ENCODE results near the gene ACVRL1.

Gene ACVRL1

GRCh38 chr12:51871918-51872688 lies 35.2 kb upstream of the ACVRL1 start:
- TF ChIP-seq CTCF (IDR thresholded peaks at IDR 0.05) = no peak
- peak; percentile 62 for DNase-seq
- H3K9me3 Mint-ChIP-seq = no peaks in the 10 kb centered on the region
- peak overlapping the region; percentile 5 for H3K4me3 Mint-ChIP-seq
- no peaks in the 10 kb centered on the region for H3K36me3 Mint-ChIP-seq (ENCODE audit: low read depth)
- H3K27me3 Mint-ChIP-seq (ENCODE audit: low read depth, poor library complexity) = peaks cover 13% of the 10 kb centered on the region
- no peak overlapping the region for H3K27ac Mint-ChIP-seq
- H3K4me1 Mint-ChIP-seq = peaks cover 76% of the 10 kb centered on the region

- no peak overlapping the region for H3K4me3 Mint-ChIP-seq
- H3K9me3 Mint-ChIP-seq = no peaks in the 10 kb centered on the region
- H3K27ac Mint-ChIP-seq = no peak overlapping the region
- H3K4me1 Mint-ChIP-seq = peaks cover 71% of the 10 kb centered on the region
- peaks cover 12% of the 10 kb centered on the region for H3K27me3 Mint-ChIP-seq (ENCODE audit: low read depth, poor library complexity)
- no peaks in the 10 kb centered on the region for H3K36me3 Mint-ChIP-seq (ENCODE audit: low read depth)
- DNase-seq = no peak
- TF ChIP-seq CTCF (IDR thresholded peaks at IDR 0.05) = no peak
Measured at GRCh38 chr12:51872689-51872981, 34.7 kb upstream of the ACVRL1 start.

GRCh38 chr12:51873251-51873994 lies 33.9 kb upstream of the ACVRL1 start:
- Mint-ChIP-seq H3K4me3 (no peak overlapping the region), H3K4me1 (peaks cover 63% of the 10 kb centered on the region), H3K36me3 (ENCODE audit: low read depth) (no peaks in the 10 kb centered on the region), H3K27me3 (ENCODE audit: low read depth, poor library complexity) (peaks cover 6% of the 10 kb centered on the region), H3K27ac (no peak overlapping the region), H3K9me3 (no peaks in the 10 kb centered on the region)
- TF ChIP-seq CTCF (IDR thresholded peaks at IDR 0.05) = no peak
- DNase-seq = no peak

- H3K36me3 Mint-ChIP-seq (ENCODE audit: low read depth) = no peaks in the 10 kb centered on the region
- H3K4me3 Mint-ChIP-seq = no peak overlapping the region
- peaks cover 4% of the 10 kb centered on the region for H3K27me3 Mint-ChIP-seq (ENCODE audit: low read depth, poor library complexity)
- H3K4me1 Mint-ChIP-seq = peaks cover 57% of the 10 kb centered on the region
- no peaks in the 10 kb centered on the region for H3K9me3 Mint-ChIP-seq
- H3K27ac Mint-ChIP-seq = no peak overlapping the region
- no peak for DNase-seq
- no peak for TF ChIP-seq CTCF (IDR thresholded peaks at IDR 0.05)
Measured at GRCh38 chr12:51874000-51874399, 33.3 kb upstream of the ACVRL1 start.

GRCh38 chr12:51874486-51874885 lies 32.8 kb upstream of the ACVRL1 start:
- Mint-ChIP-seq H3K4me1 (peaks cover 55% of the 10 kb centered on the region), H3K9me3 (no peaks in the 10 kb centered on the region), H3K4me3 (no peak overlapping the region), H3K27me3 (ENCODE audit: low read depth, poor library complexity) (peaks cover 5% of the 10 kb centered on the region), H3K36me3 (ENCODE audit: low read depth) (no peaks in the 10 kb centered on the region), H3K27ac (no peak overlapping the region)
- no peak for DNase-seq
- no peak for TF ChIP-seq CTCF (IDR thresholded peaks at IDR 0.05)

- H3K27ac Mint-ChIP-seq = no peak overlapping the region
- no peak for TF ChIP-seq CTCF (IDR thresholded peaks at IDR 0.05)
Measured at GRCh38 chr12:51879102-51879501, 28.2 kb upstream of the ACVRL1 start.

More at GRCh38 chr12:51879102-51879501, 28.2 kb upstream of the ACVRL1 start:
- Mint-ChIP-seq H3K4me3 (no peak overlapping the region), H3K9me3 (no peaks in the 10 kb centered on the region), H3K27me3 (ENCODE audit: low read depth, poor library complexity) (peaks cover 8% of the 10 kb centered on the region), H3K36me3 (ENCODE audit: low read depth) (no peaks in the 10 kb centered on the region), H3K4me1 (peaks cover 9% of the 10 kb centered on the region)
- DNase-seq = no peak
